Neuronal stem cell (in vitro differentiated cells): Measurements from ENCODE around the gene SLC25A33. TPM values are rescaled to one million over a fixed set of nuclear protein-coding genes. Genes with fewer than 3 reads are reported as not detected.

Experiments used
- DNase-seq: peaks from one replicate; pipeline ENCODE4 v3.0.0-alpha.2; 2013; ENCODE audit warnings: low spot score
- H2AFZ ChIP-seq: one replicate; pipeline ENCODE4 v1.6.1; 2013; ENCODE audit warnings: mild to moderate bottlenecking, low read length, inconsistent platforms
- H2AK5ac ChIP-seq: 2 replicates; pipeline ENCODE4 v1.6.1; 2013; ENCODE audit warnings: low read depth, mild to moderate bottlenecking, inconsistent platforms, low read length, moderate library complexity, mixed read lengths
- H2BK120ac ChIP-seq: 2 replicates; pipeline ENCODE4 v1.6.1; 2013; ENCODE audit warnings: low read depth, mild to moderate bottlenecking, inconsistent platforms, low read length, moderate library complexity, mixed read lengths
- H2BK12ac ChIP-seq: one replicate; pipeline ENCODE4 v1.6.1; 2013; ENCODE audit warnings: low read length, inconsistent platforms
- H2BK15ac ChIP-seq: 2 replicates; pipeline ENCODE4 v1.6.1; 2013; ENCODE audit warnings: mild to moderate bottlenecking, low read length, inconsistent platforms, mixed read lengths
- H2BK5ac ChIP-seq: one replicate; pipeline ENCODE4 v1.6.1; 2013; ENCODE audit warnings: inconsistent platforms, mild to moderate bottlenecking, low read length, moderate library complexity
- H3K14ac ChIP-seq: one replicate; pipeline ENCODE4 v1.6.1; 2013; ENCODE audit warnings: low read length, inconsistent platforms
- H3K18ac ChIP-seq: 2 replicates; pipeline ENCODE4 v1.6.1; 2013; ENCODE audit warnings: low read length, inconsistent platforms
- H3K23ac ChIP-seq: 2 replicates; pipeline ENCODE4 v1.6.1; 2013; ENCODE audit warnings: low read depth, mild to moderate bottlenecking, mixed read lengths, low read length, inconsistent platforms; ENCODE audit not compliant: poor library complexity
- H3K27ac ChIP-seq: replicated peaks from 3 replicates; pipeline ENCODE4 v1.5.1; 2013; ENCODE audit warnings: low read length, inconsistent platforms
- H3K27me3 ChIP-seq, 3 experiments: 2 replicates each; pipeline ENCODE4 v1.6.1; 2013; ENCODE audit warnings: low read length in 3 of 3, mild to moderate bottlenecking in 2 of 3, inconsistent platforms in 1 of 3, low read depth in 1 of 3, mixed read lengths in 1 of 3, moderate library complexity in 1 of 3; ENCODE audit not compliant: control insufficient read depth in 3 of 3, insufficient read depth in 3 of 3
- H3K36me3 ChIP-seq, 2 donors: replicated peaks in 1 of 2; 2 replicates each; pipeline ENCODE4 v1.6.1; 2013; ENCODE audit warnings: low read length in 2 of 2; ENCODE audit not compliant: control insufficient read depth in 2 of 2, insufficient read depth in 2 of 2
- H3K4ac ChIP-seq: 2 replicates; pipeline ENCODE4 v1.6.1; 2013; ENCODE audit warnings: inconsistent platforms, mild to moderate bottlenecking, low read length, moderate library complexity
- H3K4me1 ChIP-seq, 2 donors: 1 replicate in 1 of 2; 2 replicates in 1 of 2; pipeline ENCODE4 v1.6.1; 2013; ENCODE audit warnings: low read length in 2 of 2, low read depth in 1 of 2; ENCODE audit not compliant: control insufficient read depth in 2 of 2, insufficient read depth in 1 of 2
- H3K4me2 ChIP-seq: one replicate; pipeline ENCODE4 v1.6.1; 2013; ENCODE audit warnings: mild to moderate bottlenecking, low read length, inconsistent platforms; ENCODE audit not compliant: insufficient read depth, poor library complexity, severe bottlenecking
- H3K4me3 ChIP-seq, 2 donors: 2 replicates each; pipeline ENCODE4 v1.5.1; 2013; ENCODE audit warnings: low read length in 2 of 2, mild to moderate bottlenecking in 2 of 2, inconsistent platforms in 1 of 2, moderate library complexity in 1 of 2
- H3K79me1 ChIP-seq: one replicate; pipeline ENCODE4 v1.6.1; 2013; ENCODE audit warnings: low read depth, mild to moderate bottlenecking, inconsistent platforms, low read length, moderate library complexity
- H3K9ac ChIP-seq: one replicate; pipeline ENCODE4 v1.6.1; 2013; ENCODE audit warnings: mild to moderate bottlenecking, low read depth, low read length, inconsistent platforms; ENCODE audit not compliant: poor library complexity
- H3K9me3 ChIP-seq, 2 donors: replicated peaks in 1 of 2; 2 replicates each; pipeline versions ENCODE3 to v1.6.1; 2013; ENCODE audit warnings: low read length in 2 of 2, mild to moderate bottlenecking in 2 of 2, inconsistent platforms in 1 of 2, low read depth in 1 of 2, mixed read lengths in 1 of 2, moderate library complexity in 1 of 2; ENCODE audit not compliant: control insufficient read depth in 2 of 2, insufficient read depth in 1 of 2
- H4K8ac ChIP-seq: one replicate; pipeline ENCODE4 v1.6.1; 2013; ENCODE audit warnings: low read depth, mild to moderate bottlenecking, inconsistent platforms, low read length, moderate library complexity
- H4K91ac ChIP-seq: one replicate; pipeline ENCODE4 v1.6.1; 2013; ENCODE audit warnings: low read length, low read depth, mild to moderate bottlenecking, inconsistent platforms; ENCODE audit not compliant: poor library complexity
- WGBS, 2 donors: extraction: QIAGEN DNeasy Blood & Tissue Kit; methylation state at CpG; one replicate each; pipeline ENCODE4 v1.1.7; 2013; ENCODE audit warnings: missing lambda C conversion rate in 2 of 2, mixed read lengths in 1 of 2; ENCODE audit not compliant: insufficient read length in 2 of 2, insufficient replicate concordance in 1 of 2; ENCODE audit errors: extremely low coverage in 2 of 2; 5-methylcytosine and 5-hydroxymethylcytosine counted together
- polyA plus RNA-seq, 2 experiments: library from polyadenylated mRNA; stranded (reverse); fragments of 200-250 nt; gene quantifications; one replicate each; pipeline ENCODE4 v1.2.3, GENCODE V29; 2013

The SLC25A33 gene, protein sequence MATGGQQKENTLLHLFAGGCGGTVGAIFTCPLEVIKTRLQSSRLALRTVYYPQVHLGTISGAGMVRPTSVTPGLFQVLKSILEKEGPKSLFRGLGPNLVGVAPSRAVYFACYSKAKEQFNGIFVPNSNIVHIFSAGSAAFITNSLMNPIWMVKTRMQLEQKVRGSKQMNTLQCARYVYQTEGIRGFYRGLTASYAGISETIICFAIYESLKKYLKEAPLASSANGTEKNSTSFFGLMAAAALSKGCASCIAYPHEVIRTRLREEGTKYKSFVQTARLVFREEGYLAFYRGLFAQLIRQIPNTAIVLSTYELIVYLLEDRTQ
- polyA plus RNA-seq (2013, experiment 1 of 2): 14.0 TPM
- polyA plus RNA-seq (2013, experiment 2 of 2): 13.7 TPM

DNA sequence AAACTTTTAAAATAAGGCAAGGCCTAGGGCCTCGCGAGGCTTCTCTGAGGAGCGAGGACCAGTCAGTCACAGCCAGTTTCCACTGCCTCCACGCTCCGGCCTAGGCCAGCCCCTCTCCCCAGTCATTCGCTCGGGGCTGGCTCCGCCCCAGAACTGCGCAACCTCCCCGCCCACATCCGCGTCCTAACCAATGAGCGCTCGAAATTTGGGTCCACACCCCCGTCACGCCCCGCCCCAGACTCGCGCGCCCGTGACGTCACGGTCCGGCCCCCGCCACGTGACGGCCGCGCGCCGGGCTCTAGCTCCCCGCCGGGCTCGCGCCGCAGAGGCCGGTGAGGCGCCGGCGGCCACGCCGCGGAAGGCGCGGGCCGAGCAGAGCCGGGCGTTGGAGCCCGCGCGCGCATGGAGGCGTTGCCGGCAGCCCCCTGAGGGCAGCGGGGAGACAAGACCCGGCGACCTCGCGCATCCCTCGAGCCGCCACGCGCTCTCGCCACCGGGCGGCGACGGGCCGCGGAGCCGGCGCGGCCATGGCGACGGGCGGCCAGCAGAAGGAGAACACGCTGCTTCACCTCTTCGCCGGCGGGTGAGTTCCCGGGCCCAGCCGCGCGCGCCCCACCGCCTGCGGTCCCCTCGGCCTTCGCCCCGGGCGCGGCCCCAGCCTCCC lies at the start of gene SLC25A33:
Gene SLC25A33, plus strand, starts transcription at position 301 of the 664 bp plus-strand sequence. Its CDS starts 227 bp downstream, at position 528.
- H3K9me3 ChIP-seq: peaks cover 0 to 7% of the 10 kb centered on the region in 2 donors
- no peak within 1 kb of the TSS for H4K8ac ChIP-seq
- WGBS, 2 donors: no CpG with 5 or more reads among the region's 92 CpGs
- H2AFZ ChIP-seq: peak within 1 kb of the TSS; percentile 84
- peak within 1 kb of the TSS; percentile 40 for H2AK5ac ChIP-seq
- no peaks in the 10 kb centered on the region for H3K27me3 ChIP-seq
- peak within 1 kb of the TSS; percentile 10 for H2BK12ac ChIP-seq
- H2BK120ac ChIP-seq: no peak within 1 kb of the TSS
- peak within 1 kb of the TSS; percentile 87 for H2BK5ac ChIP-seq
- H3K4me3 ChIP-seq: peak within 1 kb of the TSS; percentile 73 to 85
- peak within 1 kb of the TSS; percentile 87 for H2BK15ac ChIP-seq
- peak within 1 kb of the TSS; percentile 95 for H3K23ac ChIP-seq
- peak within 1 kb of the TSS; percentile 96 for H3K18ac ChIP-seq
- H3K4me1 ChIP-seq: peaks cover 2 to 5% of the 10 kb centered on the region in 2 donors
- H3K14ac ChIP-seq: peak within 1 kb of the TSS; percentile 14
- peak within 1 kb of the TSS; percentile 91 for H3K4me2 ChIP-seq
- peak within 1 kb of the TSS; percentile 86 for H3K9ac ChIP-seq
- no peak within 1 kb of the TSS for H3K4ac ChIP-seq
- peaks cover 2 to 11% of the 10 kb centered on the region in 2 donors for H3K36me3 ChIP-seq
- H3K79me1 ChIP-seq: peaks cover 9% of the 10 kb centered on the region
- H3K27ac ChIP-seq: peak within 1 kb of the TSS; percentile 63
- H4K91ac ChIP-seq: no peak within 1 kb of the TSS
- peak; percentile 97 for DNase-seq

DNA sequence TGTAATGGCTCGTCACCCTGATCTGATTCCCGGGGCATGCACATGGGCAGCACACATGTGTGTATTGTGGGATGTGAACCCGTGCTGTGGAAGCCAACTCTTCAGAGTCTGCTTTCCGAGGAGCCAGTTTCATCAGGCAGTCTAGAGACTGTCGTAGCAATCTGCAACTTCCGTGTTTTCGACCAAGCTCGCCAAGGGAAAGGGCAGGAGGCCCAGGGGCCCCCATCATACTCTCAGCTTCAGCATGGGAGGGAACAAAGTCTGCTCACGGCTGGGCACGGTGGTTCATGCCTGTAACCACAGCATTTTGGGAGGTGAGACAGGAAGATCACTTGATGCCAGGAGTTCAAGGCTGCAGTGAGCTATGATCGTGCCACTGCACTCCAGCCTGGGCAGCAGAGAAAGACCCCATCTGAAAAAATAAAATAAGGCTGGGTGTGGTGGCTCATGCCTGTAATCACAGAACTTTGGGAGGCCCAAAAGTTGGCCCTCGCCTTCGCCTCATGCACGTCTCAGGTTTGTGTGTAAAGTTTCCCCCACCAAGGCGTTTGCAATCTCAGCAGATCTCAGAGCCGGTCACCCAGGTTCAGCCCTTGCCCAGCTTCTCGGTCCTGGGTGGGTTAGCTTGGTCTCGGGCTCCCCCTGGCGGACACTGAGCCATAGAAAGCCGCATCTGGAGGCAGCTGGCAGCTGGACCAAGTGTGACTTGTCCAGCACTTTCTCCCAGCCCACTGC lies 48.5 kb upstream of the SLC25A33 start:
- Histone ChIP-seq H3K4me1 (peaks cover 0 to 2% of the 10 kb centered on the region in 2 donors), H4K8ac (no peak overlapping the region), H3K36me3 (no peaks in the 10 kb centered on the region), H2BK12ac (no peak overlapping the region), H3K4ac (no peak overlapping the region), H2AFZ (no peak overlapping the region), H3K4me2 (no peak overlapping the region), H3K27me3 (peaks cover 0 to 13% (median 4%) of the 10 kb centered on the region in 3 experiments), H2BK5ac (no peak overlapping the region), H3K18ac (peak overlapping the region; percentile 0), H3K9ac (no peak overlapping the region), H3K9me3 (no peaks in the 10 kb centered on the region), H3K23ac (peak overlapping the region; percentile 73), H3K14ac (no peak overlapping the region), H2BK120ac (no peak overlapping the region), H2AK5ac (peak overlapping the region; percentile 75), H3K27ac (no peak overlapping the region), H3K79me1 (no peaks in the 10 kb centered on the region), H3K4me3 (peak overlapping the region in 1 of 2 donors; percentile 46), H2BK15ac (no peak overlapping the region), H4K91ac (no peak overlapping the region)
- DNase-seq: peak; percentile 77
- WGBS, 2 donors: no CpG with 5 or more reads among the region's 20 CpGs

DNA sequence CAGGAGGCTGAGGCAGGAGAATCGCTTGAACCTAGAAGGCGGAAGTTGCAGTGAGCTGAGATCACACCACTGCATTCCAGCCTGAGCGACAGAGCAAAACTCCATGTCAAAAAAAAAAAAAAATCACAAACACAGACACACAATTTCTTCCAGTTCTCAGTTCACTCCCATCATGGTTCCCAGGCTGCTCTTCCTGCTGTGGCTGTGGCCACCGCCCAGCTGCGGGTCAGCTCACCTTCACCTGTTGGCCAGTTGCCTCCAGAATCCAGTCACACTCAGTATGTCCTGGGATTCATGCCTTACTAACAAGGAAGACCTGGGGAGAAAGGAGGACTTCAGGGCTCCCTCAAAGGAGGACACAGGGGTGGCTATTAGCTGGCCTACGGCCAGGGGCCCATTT lies 45.9 kb upstream of the SLC25A33 start:
- Histone ChIP-seq H3K14ac (no peak overlapping the region), H3K4me2 (no peak overlapping the region), H3K36me3 (no peaks in the 10 kb centered on the region), H3K23ac (no peak overlapping the region), H4K8ac (no peak overlapping the region), H2BK15ac (no peak overlapping the region), H3K27me3 (peaks cover 0 to 8% (median 5%) of the 10 kb centered on the region in 3 experiments), H3K4me1 (peaks cover 0 to 2% of the 10 kb centered on the region in 2 donors), H4K91ac (no peak overlapping the region), H3K4ac (no peak overlapping the region), H3K18ac (no peak overlapping the region), H2AK5ac (no peak overlapping the region), H2BK12ac (no peak overlapping the region), H2BK5ac (no peak overlapping the region), H2AFZ (no peak overlapping the region), H3K79me1 (no peaks in the 10 kb centered on the region), H2BK120ac (no peak overlapping the region), H3K27ac (no peak overlapping the region), H3K9ac (no peak overlapping the region), H3K4me3 (no peak overlapping the region), H3K9me3 (no peaks in the 10 kb centered on the region)
- no peak for DNase-seq
- WGBS, 2 donors: no CpG with 5 or more reads among the region's 6 CpGs
